ENCODE data around the gene CDYL2.

DNA sequence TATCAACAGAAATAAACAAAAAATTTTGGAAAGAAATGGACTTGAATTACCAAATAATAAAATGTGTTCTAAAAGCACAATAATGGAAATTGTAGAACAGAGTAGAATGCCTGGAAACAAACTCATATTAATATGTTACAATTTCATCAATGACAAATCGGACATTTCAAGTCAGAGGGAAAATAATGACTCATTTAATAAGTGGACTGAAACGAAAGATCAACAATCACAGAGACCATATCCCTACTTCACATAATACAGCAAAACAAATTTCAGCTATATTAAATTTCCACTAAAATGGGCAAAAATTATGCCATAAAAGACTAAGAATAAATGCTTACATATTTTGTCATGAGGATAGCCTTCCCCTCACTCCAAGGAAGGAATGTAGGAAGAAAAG is 25.7 kb downstream of the CDYL2 start:
- no peak for TF ChIP-seq CTCF (IDR thresholded peaks at IDR 0.05)
- no peak for TF ChIP-seq POLR2A (IDR thresholded peaks at IDR 0.05)
